ENCODE data around the gene SLC37A3.

Gene SLC37A3

GRCh38 chr7:140310337-140311002 lies 87.9 kb downstream of the SLC37A3 start:
- FAIRE-seq = no peak

GRCh38 chr7:140308060-140308459 lies 90.3 kb downstream of the SLC37A3 start:
- FAIRE-seq = no peak

GRCh38 chr7:140304191-140304799 lies 94.0 kb downstream of the SLC37A3 start:
- no peak for FAIRE-seq

GRCh38 chr7:140300243-140301136 lies 97.8 kb downstream of the SLC37A3 start:
- FAIRE-seq = no peak

- no peak for FAIRE-seq
Measured at GRCh38 chr7:140298213-140298612, 100.1 kb downstream of the SLC37A3 start.

GRCh38 chr7:140297192-140297591 lies 101.1 kb downstream of the SLC37A3 start:
- no peak for FAIRE-seq

- FAIRE-seq = no peak
Measured at GRCh38 chr7:140295224-140295738, 103.0 kb downstream of the SLC37A3 start.

- no peak for FAIRE-seq
Measured at GRCh38 chr7:140294454-140294853, 103.9 kb downstream of the SLC37A3 start.

- FAIRE-seq = no peak
Measured at GRCh38 chr7:140292438-140292837, 105.9 kb downstream of the SLC37A3 start.

- FAIRE-seq = no peak
Measured at GRCh38 chr7:140289804-140290203, 108.5 kb downstream of the SLC37A3 start.

GRCh38 chr7:140287988-140288387 lies 110.3 kb downstream of the SLC37A3 start:
- no peak for FAIRE-seq

GRCh38 chr7:140285938-140286337 lies 112.4 kb downstream of the SLC37A3 start:
- FAIRE-seq = no peak

- FAIRE-seq = no peak
Measured at GRCh38 chr7:140284062-140284461, 114.3 kb downstream of the SLC37A3 start.
